Spleen (tissue), 7 donors: ENCODE data around the gene SLC9A3.

Source experiments
- CTCF ChIP-seq, 11 experiments: fragments of 200-600 bp in 7 of 11; fragments of 450-650 bp in 4 of 11; sonication (generic) in 4 of 11; IDR thresholded peaks in 8 of 11; conservative IDR thresholded peaks in 3 of 11; 1 replicate in 7 of 11; 2 replicates in 4 of 11; pipeline versions ENCODE4 v1.4.0 to v1.8.0; 2016 to 2021; ENCODE audit warnings: antibody characterized with exemption in 11 of 11, inconsistent platforms in 4 of 11, mild to moderate bottlenecking in 1 of 11
- POLR2A ChIP-seq, 3 donors: fragments of 450-650 bp; IDR thresholded peaks; one replicate each; pipeline ENCODE4 v1.5.1; 2017; ENCODE audit warnings: antibody characterized with exemption in 3 of 3, mild to moderate bottlenecking in 1 of 3
- donor health status: DM: no; HTN: no; CAD: no; lungs with moderate emphysema.
- donor health status: DM: no; HTN: no; CAD: no.
- donor health status: DM: no; HTN: no; CAD: no.

GRCh38 chr5:558326-558725 lies 34.1 kb upstream of the SLC9A3 start:
- TF ChIP-seq POLR2A (IDR thresholded peaks at IDR 0.05) (no peak), CTCF (IDR thresholded peaks at IDR 0.05 in 8 of 11, conservative IDR thresholded peaks at IDR 0.05 in 3 of 11) (no peak)
